Astrocyte (in vitro differentiated cells and primary cell): ENCODE data around the gene IER5. TPM values are rescaled to one million over a fixed set of nuclear protein-coding genes. Genes with fewer than 3 reads are reported as not detected.

Experiments used
- DNase-seq: peaks from one replicate; pipeline ENCODE4 v3.0.0-alpha.2; 2010; ENCODE audit warnings: low read depth
- FAIRE-seq: peaks from 2 replicates; lab custom pipeline; 2011; peaks lifted over from hg19 to GRCh38; lab: Jason Lieb, UNC
- H2AFZ ChIP-seq: 2 replicates; pipeline ENCODE4 v1.6.0; 2012; ENCODE audit warnings: low read depth, low read length, inconsistent platforms
- H3K27ac ChIP-seq: 2 replicates; pipeline ENCODE4 v1.5.1; 2011; ENCODE audit warnings: low read depth, low read length, inconsistent platforms
- H3K27me3 ChIP-seq: 2 replicates; pipeline ENCODE4 v1.6.0; 2011; ENCODE audit warnings: low read length, inconsistent platforms; ENCODE audit not compliant: insufficient read depth
- H3K36me3 ChIP-seq: 2 replicates; pipeline ENCODE4 v1.5.1; 2011; ENCODE audit warnings: low read length, inconsistent platforms; ENCODE audit not compliant: insufficient read depth
- H3K4me1 ChIP-seq: 2 replicates; pipeline ENCODE4 v1.5.1; 2011; ENCODE audit warnings: low read length, inconsistent platforms; ENCODE audit not compliant: insufficient read depth
- H3K4me2 ChIP-seq: 2 replicates; pipeline ENCODE4 v1.6.0; 2012; ENCODE audit warnings: low read length, inconsistent platforms
- H3K4me3 ChIP-seq: 2 replicates; pipeline ENCODE4 v1.5.1; 2011; ENCODE audit warnings: low read depth, mild to moderate bottlenecking, low read length, inconsistent platforms; ENCODE audit not compliant: insufficient read depth
- H3K79me2 ChIP-seq: 2 replicates; pipeline ENCODE4 v1.6.0; 2012; ENCODE audit warnings: mild to moderate bottlenecking, low read length, inconsistent platforms; ENCODE audit not compliant: insufficient read depth
- H3K9ac ChIP-seq: 2 replicates; pipeline ENCODE4 v1.6.0; 2012; ENCODE audit warnings: mild to moderate bottlenecking, low read length, inconsistent platforms
- H3K9me3 ChIP-seq: 2 replicates; pipeline ENCODE4 v1.5.1; 2012; ENCODE audit warnings: low read depth, mild to moderate bottlenecking, low read length, inconsistent platforms; ENCODE audit not compliant: insufficient read depth
- H4K20me1 ChIP-seq: 2 replicates; pipeline ENCODE4 v1.6.0; 2012; ENCODE audit warnings: low read length, inconsistent platforms; ENCODE audit not compliant: insufficient read depth
- H3K27ac Mint-ChIP-seq: one replicate; pipeline ENCODE4 v1.8.0; 2021; ENCODE audit warnings: mild to moderate bottlenecking, mixed read lengths; ENCODE audit not compliant: unreplicated experiment
- H3K27me3 Mint-ChIP-seq: one replicate; pipeline ENCODE4 v1.8.0; 2021; ENCODE audit warnings: low read depth, mixed read lengths; ENCODE audit not compliant: unreplicated experiment
- H3K36me3 Mint-ChIP-seq: one replicate; pipeline ENCODE4 v1.8.0; 2021; ENCODE audit warnings: low read depth, mixed read lengths; ENCODE audit not compliant: unreplicated experiment
- H3K4me1 Mint-ChIP-seq: one replicate; pipeline ENCODE4 v1.8.0; 2021; ENCODE audit warnings: low read depth, mixed read lengths; ENCODE audit not compliant: unreplicated experiment
- H3K4me3 Mint-ChIP-seq: one replicate; pipeline ENCODE4 v1.8.0; 2021; ENCODE audit warnings: mild to moderate bottlenecking, moderate library complexity, mixed read lengths; ENCODE audit not compliant: unreplicated experiment
- H3K9me3 Mint-ChIP-seq: one replicate; pipeline ENCODE4 v1.8.0; 2021; ENCODE audit warnings: mild to moderate bottlenecking, mixed read lengths; ENCODE audit not compliant: unreplicated experiment
- CTCF ChIP-seq: IDR thresholded peaks from 2 replicates; pipeline ENCODE4 v1.5.1; 2011; ENCODE audit warnings: low read depth, mild to moderate bottlenecking, inconsistent platforms, low read length, moderate library complexity; ENCODE audit not compliant: insufficient read depth
- EZH2 ChIP-seq: IDR thresholded peaks from 2 replicates; pipeline ENCODE4 v1.6.1; 2012; ENCODE audit warnings: mild to moderate bottlenecking, low read length, inconsistent platforms; ENCODE audit not compliant: insufficient read depth
- total RNA-seq: library from RNA; stranded (reverse); gene quantifications from 2 replicates; pipeline ENCODE4 v1.2.1, GENCODE V29; 2021

Gene IER5
- total RNA-seq, 1 donor from 2014 or later = 28.3 TPM

GRCh38 chr1:181126289-181126688, 37.8 kb downstream of the IER5 start:
- no peaks in the 10 kb centered on the region for H3K9me3 ChIP-seq
- H2AFZ ChIP-seq = no peak overlapping the region
- peaks cover 9% of the 10 kb centered on the region for H3K4me1 Mint-ChIP-seq
- H3K36me3 Mint-ChIP-seq = no peaks in the 10 kb centered on the region
- H3K79me2 ChIP-seq = no peaks in the 10 kb centered on the region
- no peaks in the 10 kb centered on the region for H3K9me3 Mint-ChIP-seq
- H3K27ac Mint-ChIP-seq = no peak overlapping the region
- H3K9ac ChIP-seq = no peak overlapping the region
- H3K4me2 ChIP-seq = no peak overlapping the region
- no peak overlapping the region for H3K27ac ChIP-seq
- FAIRE-seq = no peak
- TF ChIP-seq CTCF (no peak), EZH2 (no peak)
- H4K20me1 ChIP-seq = no peaks in the 10 kb centered on the region
- peaks cover 11% of the 10 kb centered on the region for H3K4me1 ChIP-seq
- H3K36me3 ChIP-seq = no peaks in the 10 kb centered on the region
- H3K4me3 Mint-ChIP-seq = no peak overlapping the region
- no peak for DNase-seq
- H3K27me3 ChIP-seq = no peaks in the 10 kb centered on the region
- H3K4me3 ChIP-seq = no peak overlapping the region
- H3K27me3 Mint-ChIP-seq = peaks cover 5% of the 10 kb centered on the region

DNA sequence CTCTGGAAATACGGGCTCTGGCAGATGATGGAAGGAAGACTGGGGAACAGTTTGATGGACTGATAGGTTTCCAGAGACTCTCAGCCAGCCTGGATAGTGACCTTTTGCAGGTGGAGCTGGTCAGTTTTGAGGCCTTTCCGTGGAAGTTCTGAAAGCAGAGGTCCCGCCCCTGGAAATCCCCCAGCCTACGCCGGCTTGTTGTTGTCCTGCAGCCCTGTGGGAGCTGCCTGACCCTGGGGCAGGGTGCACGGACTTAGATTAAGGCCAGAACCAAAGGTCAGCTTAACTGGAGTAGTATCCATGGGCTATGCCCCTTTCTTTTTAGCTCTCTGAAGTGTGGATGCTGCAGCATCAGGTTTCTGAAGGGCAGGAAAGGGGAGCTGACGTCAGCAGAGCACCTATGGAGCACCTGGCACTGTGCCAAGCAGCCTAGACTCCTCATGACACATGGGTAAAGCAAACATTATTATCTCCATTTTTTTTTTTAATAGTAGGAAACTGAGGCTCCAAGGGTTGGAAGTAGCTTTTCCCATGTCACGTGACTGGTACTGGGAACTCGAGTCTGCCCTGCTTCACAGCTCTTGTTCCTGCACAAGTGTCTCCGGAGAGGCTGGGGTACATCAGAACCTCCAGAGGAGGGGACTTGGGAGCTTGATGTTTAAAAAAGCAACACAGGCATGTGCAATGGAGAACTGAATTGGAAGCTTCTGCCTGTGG, 38.5 kb downstream of the IER5 start:
- H3K4me1 Mint-ChIP-seq = peaks cover 9% of the 10 kb centered on the region
- no peaks in the 10 kb centered on the region for H3K9me3 Mint-ChIP-seq
- H3K9me3 ChIP-seq = no peaks in the 10 kb centered on the region
- no peaks in the 10 kb centered on the region for H4K20me1 ChIP-seq
- H3K4me3 Mint-ChIP-seq = no peak overlapping the region
- peaks cover 11% of the 10 kb centered on the region for H3K4me1 ChIP-seq
- FAIRE-seq = no peak
- no peak overlapping the region for H3K27ac Mint-ChIP-seq
- TF ChIP-seq CTCF = no peak
- TF ChIP-seq EZH2 = no peak
- H3K27ac ChIP-seq = no peak overlapping the region
- no peaks in the 10 kb centered on the region for H3K27me3 ChIP-seq
- H3K36me3 Mint-ChIP-seq = no peaks in the 10 kb centered on the region
- H3K36me3 ChIP-seq = no peaks in the 10 kb centered on the region
- no peak overlapping the region for H3K9ac ChIP-seq
- H3K4me2 ChIP-seq = no peak overlapping the region
- H3K27me3 Mint-ChIP-seq = peaks cover 4% of the 10 kb centered on the region
- H3K4me3 ChIP-seq = no peak overlapping the region
- DNase-seq = no peak
- H3K79me2 ChIP-seq = no peaks in the 10 kb centered on the region
- H2AFZ ChIP-seq = no peak overlapping the region

DNA sequence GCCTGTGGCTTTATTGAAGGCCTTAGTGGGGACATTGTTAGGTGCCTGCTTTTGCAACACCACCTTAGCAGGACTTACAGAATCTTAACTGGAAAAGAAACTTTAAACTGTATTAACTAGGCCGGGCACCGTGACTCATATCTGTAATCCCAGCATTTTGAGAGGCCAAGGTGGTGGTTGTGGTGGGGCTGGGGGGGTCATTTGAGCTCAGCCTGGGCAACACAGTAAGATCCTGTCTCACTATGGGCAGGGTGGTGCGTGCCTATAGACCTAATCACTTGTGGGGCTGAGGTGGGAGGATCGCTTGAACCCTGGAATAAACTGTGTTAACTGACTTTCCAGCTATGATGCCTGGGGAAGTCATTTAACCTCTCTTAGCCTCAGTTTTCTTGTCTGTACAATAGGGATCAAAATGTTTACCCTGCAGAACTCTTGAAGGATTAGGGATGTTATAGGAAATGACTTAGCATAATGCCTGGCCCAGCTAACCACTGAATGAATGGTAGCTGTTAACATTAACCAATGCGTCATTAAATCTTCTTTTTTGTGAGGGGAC, 39.5 kb downstream of the IER5 start:
- no peaks in the 10 kb centered on the region for H3K9me3 Mint-ChIP-seq
- DNase-seq = no peak
- no peaks in the 10 kb centered on the region for H3K36me3 Mint-ChIP-seq
- no peak overlapping the region for H3K4me3 Mint-ChIP-seq
- H2AFZ ChIP-seq = no peak overlapping the region
- no peak overlapping the region for H3K4me3 ChIP-seq
- H3K4me1 Mint-ChIP-seq = peaks cover 9% of the 10 kb centered on the region
- H3K27me3 ChIP-seq = no peaks in the 10 kb centered on the region
- no peak overlapping the region for H3K27ac Mint-ChIP-seq
- no peaks in the 10 kb centered on the region for H3K79me2 ChIP-seq
- no peak overlapping the region for H3K27ac ChIP-seq
- FAIRE-seq = no peak
- no peaks in the 10 kb centered on the region for H3K9me3 ChIP-seq
- TF ChIP-seq EZH2 (no peak), CTCF (no peak)
- H3K4me2 ChIP-seq = no peak overlapping the region
- H3K9ac ChIP-seq = no peak overlapping the region
- peaks cover 4% of the 10 kb centered on the region for H3K27me3 Mint-ChIP-seq
- H3K4me1 ChIP-seq = peaks cover 11% of the 10 kb centered on the region
- no peaks in the 10 kb centered on the region for H3K36me3 ChIP-seq
- H4K20me1 ChIP-seq = no peaks in the 10 kb centered on the region
